K562 (cell line): ENCODE results near the gene MPDZ. TPM values are rescaled to one million over a fixed set of nuclear protein-coding genes. Genes with fewer than 3 reads are reported as not detected.

ENCODE experiments used
- ARID3A ChIP-seq: IDR thresholded peaks from 2 replicates; pipeline ENCODE4 v1.6.1; 2012; ENCODE audit warnings: low read depth, low read length, improper control_type of control experiment, borderline replicate concordance
- CBFB ChIP-seq: sonication (generic); formaldehyde crosslinking; IDR thresholded peaks from 2 replicates; pipeline ENCODE4 v1.4.0; 2020; ENCODE audit warnings: mild to moderate bottlenecking, missing genetic modification reagents
- CTCFL ChIP-seq: IDR thresholded peaks from 2 replicates; pipeline ENCODE4 v1.6.1; 2011; ENCODE audit warnings: borderline replicate concordance, low read depth, mild to moderate bottlenecking, moderate library complexity, low read length; ENCODE audit not compliant: insufficient read depth, poor library complexity, severe bottlenecking
- PRDM10 ChIP-seq: fragments of 450-650 bp; IDR thresholded peaks from 2 replicates; pipeline ENCODE4 v1.6.1; 2018; ENCODE audit not compliant: partially characterized antibody
- ZNF133 ChIP-seq: fragments of 250-450 bp; sonication (Bioruptor Pico); IDR thresholded peaks from 2 replicates; pipeline ENCODE4 v1.4.0; 2020; ENCODE audit warnings: mild to moderate bottlenecking
- ZNF146 ChIP-seq: IDR thresholded peaks from one replicate; pipeline ENCODE4 v1.6.1; 2018; ENCODE audit warnings: missing compliant biosample characterization; ENCODE audit not compliant: unreplicated experiment
- ZNF589 ChIP-seq: fragments of 200-800 bp; sonication (Bioruptor generic); IDR thresholded peaks from 2 replicates; pipeline ENCODE4 v1.6.1; 2016; ENCODE audit warnings: low read depth, missing genetic modification characterization, missing compliant biosample characterization
- ZNF695 ChIP-seq: fragments of 450-650 bp; formaldehyde crosslinking; IDR thresholded peaks from 2 replicates; pipeline ENCODE4 v1.4.0; 2020; ENCODE audit warnings: mild to moderate bottlenecking, moderate library complexity
- polyA plus RNA-seq, 8 experiments: library from polyadenylated mRNA; depleted of rRNA in 4 of 8; stranded (reverse) in 5 of 8; unstranded in 3 of 8; fragments of >200 nt; fragmentation: Nextera tagmentation in 2 of 8; fragmentation: Illumina TruSeq in 1 of 8; extraction: Ambion mirVana in 2 of 8; extraction: Trizol in 1 of 8; gene quantifications; 2 replicates each; pipeline versions ENCODE4 v1.2.1 to v1.2.3, GENCODE V29; 2011 to 2014; ENCODE audit warnings: inconsistent platforms in 1 of 8, missing spikeins in 1 of 8
- total RNA-seq, 7 experiments: library from RNA; depleted of rRNA in 6 of 7; stranded (reverse); fragments of >200 nt in 6 of 7; fragmentation: Illumina TruSeq in 2 of 7; extraction: Trizol in 2 of 7; gene quantifications; 2 replicates each; pipeline versions ENCODE4 v1.2.1 to v1.2.3, GENCODE V29; 2011 to 2021; ENCODE audit warnings: low replicate concordance in 1 of 7

The MPDZ gene
- total and polyA plus RNA-seq, 9 of the 15 experiments (the other 6 are each of a cell fraction or from before 2014, with no cell fraction given): 3.9 to 13.2 (median 5.7) TPM

- TF ChIP-seq PRDM10 (no peak), ZNF146 (CRISPR knock-in tag) (no peak), ZNF695 (no peak), CBFB (CRISPR knock-in tag) (no peak), ZNF589 (CRISPR knock-in tag) (no peak), CTCFL (no peak), ZNF133 (no peak), ARID3A (no peak)
Measured at GRCh38 chr9:13064676-13065075, 214.8 kb downstream of the MPDZ start (continued).
